Medulla oblongata (tissue), 1 donor: ENCODE data around the gene EDC3.

Experiments used
- DNase-seq: peaks from one replicate; pipeline ENCODE4 v3.0.0-alpha.2; 2015; ENCODE audit errors: extremely low spot score

Gene EDC3

GRCh38 chr15:74624020-74624602 is 71.7 kb downstream of the EDC3 start:
- DNase-seq: no peak

- no peak for DNase-seq
These were observed 73.1 kb downstream of the EDC3 start for GRCh38 chr15:74622758-74623157.

GRCh38 chr15:74621936-74622335 is 73.9 kb downstream of the EDC3 start:
- no peak for DNase-seq

- no peak for DNase-seq
These were observed 74.3 kb downstream of the EDC3 start for GRCh38 chr15:74621546-74621920.

GRCh38 chr15:74620636-74621545 is 74.9 kb downstream of the EDC3 start:
- peak; percentile 91 for DNase-seq

- no peak for DNase-seq
These were observed 75.7 kb downstream of the EDC3 start for GRCh38 chr15:74619916-74620635.

- DNase-seq: no peak
These were observed 76.8 kb downstream of the EDC3 start for GRCh38 chr15:74618841-74619596.

GRCh38 chr15:74616996-74617395 is 78.8 kb downstream of the EDC3 start:
- DNase-seq: no peak

GRCh38 chr15:74616366-74616939 is 79.4 kb downstream of the EDC3 start:
- peak; percentile 46 for DNase-seq

- DNase-seq: peak; percentile 96
These were observed 80.1 kb downstream of the EDC3 start, which contains the start of gene CLK3 for GRCh38 chr15:74615508-74616365. TSS of gene CLK3 (plus strand) at chr15:74615836. CDS start at chr15:74619197, 3,361 bp downstream.

- DNase-seq: peak; percentile 85
These were observed 80.9 kb downstream of the EDC3 start for GRCh38 chr15:74614744-74615507.

GRCh38 chr15:74613953-74614743 is 81.7 kb downstream of the EDC3 start:
- no peak for DNase-seq

GRCh38 chr15:74613089-74613952 is 82.5 kb downstream of the EDC3 start:
- peak; percentile 19 for DNase-seq

GRCh38 chr15:74612677-74613076 is 83.1 kb downstream of the EDC3 start:
- no peak for DNase-seq

GRCh38 chr15:74611834-74612233 is 84.0 kb downstream of the EDC3 start:
- DNase-seq: no peak

GRCh38 chr15:74611341-74611740 is 84.5 kb downstream of the EDC3 start:
- no peak for DNase-seq

- DNase-seq: no peak
These were observed 85.4 kb downstream of the EDC3 start for GRCh38 chr15:74610302-74610951.
